DMS114 treated with DMSO at 0.1 percent for 48 hours (cell line): Measurements from ENCODE around the gene PDLIM3.
"Not testable (repeated sequence)": the region's sequence is repeated elsewhere in the genome, so short reads cannot be mapped to it uniquely, and the experiment has no call there.

ENCODE experiments used
- DNase-seq: peaks from one replicate; lab custom pipeline; 2025; ENCODE audit not compliant: unreplicated experiment; lab: John Stamatoyannopoulos, UW

Gene PDLIM3

GRCh38 chr4:185554365-185555126 lies 19.2 kb upstream of the PDLIM3 start:
- no peak for DNase-seq

GRCh38 chr4:185552254-185552653 lies 16.9 kb upstream of the PDLIM3 start:
- DNase-seq: no peak

DNA sequence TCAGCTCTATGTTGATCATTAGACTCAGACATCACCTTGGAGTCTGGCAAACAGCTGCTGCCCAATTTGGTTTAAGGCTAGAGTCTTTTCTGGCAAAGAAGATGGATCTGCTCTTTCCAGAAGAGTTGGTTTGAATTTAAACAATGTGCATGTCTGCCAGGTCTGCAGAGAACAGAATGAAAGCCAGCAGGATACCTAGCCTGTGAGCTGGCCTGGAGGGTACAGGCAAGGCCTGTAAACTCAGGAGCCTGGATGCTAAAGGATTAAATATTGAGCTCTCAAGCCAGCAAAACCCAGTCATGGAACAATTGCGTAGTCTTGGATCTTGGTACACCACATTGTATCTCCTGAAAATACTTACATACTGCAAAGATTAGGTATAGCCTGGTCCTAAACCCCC lies 15.6 kb upstream of the PDLIM3 start:
- DNase-seq: no peak

- no peak for DNase-seq
Observed at GRCh38 chr4:185549095-185549639, 13.9 kb upstream of the PDLIM3 start.

DNA sequence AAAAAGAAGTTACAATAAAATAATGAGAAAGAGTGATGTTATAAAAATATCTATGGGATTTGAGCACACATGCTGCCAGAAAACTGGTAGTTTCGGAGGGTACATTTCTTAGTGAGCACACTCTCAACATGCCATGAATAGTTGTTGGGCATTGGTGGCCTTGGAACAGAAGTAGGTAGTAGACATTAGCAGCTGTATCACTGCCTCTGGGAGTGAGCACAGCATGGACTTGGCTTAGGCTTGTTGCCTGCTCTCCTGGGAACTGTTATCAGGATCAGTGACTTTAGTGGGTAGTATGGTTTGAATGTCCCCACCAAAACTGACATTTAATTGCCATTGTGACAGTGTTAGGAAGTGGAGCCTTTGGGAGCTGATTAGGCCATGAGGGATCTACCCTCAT lies 13.3 kb upstream of the PDLIM3 start:
- no peak for DNase-seq

DNA sequence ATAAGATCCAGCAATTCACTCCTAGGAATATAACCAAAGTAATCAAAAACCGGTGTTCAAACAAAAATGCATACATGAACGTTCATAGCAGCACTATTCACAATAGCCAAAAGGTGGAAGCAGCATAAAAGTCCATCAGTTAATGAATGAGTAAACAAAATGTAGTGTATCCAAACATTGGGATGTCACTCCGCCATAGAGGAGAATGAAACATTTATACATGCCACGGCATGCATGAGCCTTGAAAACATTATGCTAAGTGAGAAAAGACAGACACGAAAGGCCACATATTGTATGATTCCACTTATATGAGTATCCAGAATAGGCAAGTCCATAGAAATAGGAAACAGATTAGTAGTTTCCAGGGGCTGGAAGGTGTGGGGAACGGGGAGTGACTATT lies 11.0 kb upstream of the PDLIM3 start:
- no peak for DNase-seq

DNA sequence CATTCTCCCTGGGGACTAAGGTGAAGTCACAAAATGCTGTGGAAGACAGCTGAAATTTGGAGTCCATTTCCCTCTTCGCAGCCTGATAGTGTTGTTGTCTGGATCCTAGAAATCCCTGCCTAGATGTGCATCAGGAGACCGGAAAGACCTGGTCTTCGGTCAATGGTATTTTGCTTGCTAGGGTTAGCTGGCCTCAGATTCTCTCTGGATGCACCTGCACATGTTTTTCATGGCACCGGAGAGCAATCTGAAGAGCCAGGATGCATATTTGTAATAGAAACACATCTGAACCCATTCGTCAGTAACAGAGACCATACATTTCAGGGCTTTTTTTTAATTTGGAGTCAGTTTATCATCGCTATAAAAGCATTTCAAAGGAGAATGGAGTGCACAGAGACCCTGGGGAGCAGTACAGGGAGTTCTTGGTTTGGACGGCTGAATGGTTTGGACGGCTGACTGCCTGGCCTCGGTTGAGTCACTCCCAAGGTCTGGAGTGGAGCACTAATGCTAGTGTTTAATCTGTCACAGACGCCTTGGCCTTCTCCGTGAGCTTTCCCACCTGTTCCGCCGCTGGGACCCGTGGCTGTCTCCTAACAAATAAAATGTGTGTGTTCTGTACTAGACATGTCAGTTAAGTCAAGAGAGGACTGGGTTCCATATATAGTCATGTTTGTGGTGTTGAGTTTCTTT lies 7.5 kb upstream of the PDLIM3 start:
- DNase-seq: no peak

- no peak for DNase-seq
Observed at GRCh38 chr4:185541251-185541727, 6.0 kb upstream of the PDLIM3 start.

- no peak for DNase-seq
Observed at GRCh38 chr4:185540487-185541120, 5.3 kb upstream of the PDLIM3 start.

DNA sequence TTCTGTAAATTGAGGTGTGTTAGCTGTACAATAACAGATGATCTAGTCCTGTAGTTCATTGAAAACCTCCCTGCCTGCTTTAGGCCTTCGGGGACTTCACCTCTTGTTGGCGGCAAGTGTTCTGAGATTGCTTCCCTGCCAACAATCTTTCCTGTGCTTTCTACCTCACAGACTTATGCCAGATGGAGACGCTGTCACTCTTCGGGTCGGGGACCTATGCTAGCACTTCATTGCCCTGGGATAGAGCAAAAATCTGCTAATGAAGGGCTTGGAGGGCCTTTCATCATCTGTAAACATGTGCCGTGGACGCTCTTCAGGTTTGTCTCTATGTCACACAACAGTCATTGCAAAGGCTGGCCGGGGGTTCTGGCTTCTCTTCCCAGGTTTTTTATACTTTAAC lies 4.7 kb upstream of the PDLIM3 start:
- DNase-seq: no peak

- no peak for DNase-seq
Observed at GRCh38 chr4:185538806-185539205, 3.5 kb upstream of the PDLIM3 start.

DNA sequence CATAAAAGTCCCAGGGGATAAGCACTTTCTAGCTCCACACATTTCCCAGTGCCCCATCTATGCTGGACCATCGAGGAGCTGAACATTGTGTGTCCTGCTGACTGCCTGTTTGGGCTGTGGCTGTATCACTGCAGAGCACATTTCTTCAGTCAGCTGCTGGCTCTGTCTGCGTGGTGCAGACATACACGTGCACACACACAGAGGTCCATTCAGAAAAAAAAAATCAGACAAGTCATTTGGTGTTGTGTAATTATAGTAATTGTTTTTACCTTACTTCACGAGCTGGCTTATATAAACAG lies 1.1 kb upstream of the PDLIM3 start:
- DNase-seq: no peak

- DNase-seq: no peak
Observed at GRCh38 chr4:185535612-185536410, 504 bp upstream of the PDLIM3 start.

DNA sequence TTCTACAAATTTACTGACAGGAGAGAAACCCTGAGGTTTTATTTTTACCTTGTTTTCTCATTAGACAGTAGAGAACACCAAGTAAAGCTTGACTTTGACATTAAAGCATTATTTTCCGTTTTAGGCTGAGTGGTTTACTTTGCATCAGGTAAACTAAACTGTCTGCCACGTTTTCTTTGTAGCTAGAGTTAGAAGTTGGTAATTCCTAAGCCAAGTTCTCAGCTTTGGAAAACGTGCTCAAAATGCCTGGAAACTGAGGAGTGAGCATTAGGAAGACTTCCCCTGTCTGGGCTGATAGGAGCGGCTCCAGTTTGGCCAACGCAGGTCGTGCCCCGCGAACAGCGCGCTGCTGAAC lies 819 bp downstream of the PDLIM3 start:
- no peak for DNase-seq

GRCh38 chr4:185532795-185533324 lies 2.4 kb downstream of the PDLIM3 start:
- no peak for DNase-seq

DNA sequence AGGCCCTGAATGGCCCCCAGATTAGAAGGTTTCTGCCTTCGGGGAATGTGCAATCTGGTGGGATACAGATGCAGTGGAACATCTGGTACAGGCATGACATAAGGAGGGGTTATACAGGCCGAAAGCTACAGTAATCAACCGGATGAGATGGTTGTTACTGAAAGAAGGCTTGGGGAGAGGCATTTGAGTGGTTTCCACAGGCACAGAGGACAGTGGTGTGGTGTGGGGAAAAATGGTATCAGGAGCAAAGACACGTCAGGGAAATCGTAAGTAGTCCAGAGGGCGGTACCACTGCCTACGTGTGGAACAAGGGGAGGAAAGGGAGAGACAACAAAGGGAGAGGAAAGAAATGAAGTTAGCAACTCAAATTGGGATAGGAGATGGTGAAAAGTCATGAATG lies 3.0 kb downstream of the PDLIM3 start:
- DNase-seq: no peak

GRCh38 chr4:185531654-185532053 lies 3.7 kb downstream of the PDLIM3 start:
- not testable (repeated sequence) for DNase-seq

- no peak for DNase-seq
Observed at GRCh38 chr4:185529413-185529812, 5.9 kb downstream of the PDLIM3 start.

DNA sequence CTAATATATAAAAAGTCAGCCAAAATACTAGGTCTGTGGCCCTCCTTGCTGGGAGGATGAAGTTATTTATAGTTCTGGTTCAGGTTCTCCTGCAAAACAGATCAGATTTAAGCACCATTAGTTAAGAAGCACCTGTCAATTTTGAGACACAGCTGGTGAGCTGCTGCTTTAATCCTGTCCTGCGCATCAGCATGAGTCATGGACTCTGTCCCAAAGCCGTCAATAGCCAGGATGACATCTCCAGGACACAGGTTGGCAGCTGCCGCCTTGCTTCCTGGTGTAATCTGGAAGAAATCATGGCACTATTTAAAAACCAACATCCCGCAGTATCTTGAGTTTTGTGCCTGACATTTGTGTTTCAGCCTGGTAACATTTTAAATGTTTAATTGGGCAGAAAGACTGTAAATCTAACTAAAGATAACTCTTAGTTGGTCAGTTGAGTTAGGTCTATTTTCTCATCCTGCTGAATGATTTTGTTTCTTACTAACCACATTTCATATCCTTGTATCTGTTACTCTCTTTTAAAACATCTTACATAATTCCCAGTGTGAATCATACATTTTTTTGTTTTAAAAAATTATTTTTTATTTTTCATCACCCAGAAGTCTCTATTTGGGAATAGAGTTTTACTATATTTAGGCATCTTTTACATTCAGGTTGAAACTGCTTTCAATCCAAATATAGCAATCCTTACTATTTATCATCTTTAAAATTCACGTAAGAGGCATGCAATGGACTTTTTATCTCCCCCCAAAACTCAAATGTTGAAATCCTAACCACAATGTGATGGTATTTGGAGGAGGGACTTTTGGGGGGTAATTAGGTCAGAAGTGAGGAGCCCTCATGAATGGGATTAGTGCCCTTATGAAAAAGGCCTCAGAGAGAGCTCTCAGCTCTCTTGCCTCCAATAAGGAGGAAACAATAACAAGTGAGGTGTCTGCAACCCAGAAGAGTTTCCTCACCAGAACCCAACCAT lies 10.1 kb downstream of the PDLIM3 start:
- DNase-seq: no peak

DNA sequence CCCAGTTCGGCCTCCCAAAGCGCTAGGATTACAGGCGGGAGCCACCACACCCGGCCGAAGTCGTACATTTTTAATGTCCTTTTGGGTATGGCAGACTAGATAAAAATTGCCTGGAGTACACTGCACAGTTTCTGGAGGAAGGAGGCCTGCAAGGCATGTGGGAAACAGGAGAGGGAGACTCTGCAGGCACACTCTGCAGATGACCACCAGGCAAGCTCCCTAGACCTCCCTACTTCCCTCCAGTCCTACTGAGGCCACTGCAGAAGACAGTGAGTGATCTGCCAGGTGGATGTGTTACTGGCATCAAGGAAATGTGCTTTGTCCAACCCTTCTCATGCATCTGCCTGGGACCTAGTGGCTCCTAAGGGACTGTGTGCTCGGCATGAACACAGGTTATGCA lies 11.4 kb downstream of the PDLIM3 start:
- DNase-seq: no peak
